IMR-90 (cell line): ENCODE data around the gene PPM1A. TPM values are rescaled to one million over a fixed set of nuclear protein-coding genes. Genes with fewer than 3 reads are reported as not detected.

Source experiments
- ATAC-seq: fragments of 200-7000 bp; cut with Tn5 transposase; 2 replicates; pipeline ENCODE4 v1.9.1; 2020; ENCODE audit warnings: low read depth, mild to moderate bottlenecking, moderate library complexity
- BruUV-seq: library from RNA; stranded (reverse); fragments of 400-500 nt; replicated peaks from 2 replicates; lab custom pipeline; 2021; lab: Mats Ljungman, UMichigan
- CTCF ChIA-PET: fragments of 300-600 bp; formaldehyde crosslinking; extraction: SDS; loops from one replicate; lab custom pipeline; 2021; ENCODE audit warnings: antibody characterized with exemption; lab: Yijun Ruan, JAX
- POLR2A ChIA-PET: fragments of 300-600 bp; sonication (Branson Sonifier 250); formaldehyde crosslinking; loops from one replicate; lab custom pipeline; 2022; ENCODE audit warnings: antibody characterized with exemption; ENCODE audit not compliant: unreplicated experiment; lab: Charles Lee
- DNase-seq: peaks from one replicate; pipeline ENCODE4 v3.0.0; 2013
- H2AFZ ChIP-seq: replicated peaks from 2 replicates; pipeline ENCODE3; 2013; ENCODE audit warnings: low read length, mild to moderate bottlenecking; ENCODE audit not compliant: poor library complexity
- H2AK5ac ChIP-seq: 2 replicates; pipeline ENCODE4 v1.6.1; 2013; ENCODE audit warnings: low read depth, low read length, inconsistent platforms
- H2AK9ac ChIP-seq: replicated peaks from 2 replicates; pipeline ENCODE3; 2013; ENCODE audit warnings: mild to moderate bottlenecking, low read depth, low read length, moderate library complexity; ENCODE audit not compliant: poor library complexity
- H2BK120ac ChIP-seq: 2 replicates; pipeline ENCODE4 v1.6.1; 2013; ENCODE audit warnings: low read depth, low read length, inconsistent platforms
- H2BK15ac ChIP-seq: 3 replicates; pipeline ENCODE4 v1.6.1; 2013; ENCODE audit warnings: low read depth, low read length, inconsistent platforms
- H2BK20ac ChIP-seq: 2 replicates; pipeline ENCODE4 v1.6.1; 2013; ENCODE audit warnings: low read depth, mild to moderate bottlenecking, inconsistent platforms, low read length, moderate library complexity
- H2BK5ac ChIP-seq: 2 replicates; pipeline ENCODE4 v1.6.1; 2013; ENCODE audit warnings: mild to moderate bottlenecking, low read depth, low read length, inconsistent platforms; ENCODE audit not compliant: poor library complexity, severe bottlenecking
- H3K14ac ChIP-seq: replicated peaks from 2 replicates; pipeline ENCODE4 v1.6.1; 2013; ENCODE audit warnings: low read depth, low read length, inconsistent platforms
- H3K18ac ChIP-seq: 2 replicates; pipeline ENCODE4 v1.6.1; 2013; ENCODE audit warnings: low read depth, low read length, control low read depth
- H3K23ac ChIP-seq: 2 replicates; pipeline ENCODE4 v1.6.1; 2013; ENCODE audit warnings: low read depth, low read length, inconsistent platforms
- H3K27ac ChIP-seq: 2 replicates; pipeline ENCODE4 v1.5.1; 2013; ENCODE audit warnings: mild to moderate bottlenecking, control low read depth, low read length; ENCODE audit not compliant: insufficient read depth
- H3K27me3 ChIP-seq: 2 replicates; pipeline ENCODE4 v1.6.1; 2013; ENCODE audit warnings: low read length; ENCODE audit not compliant: control insufficient read depth, insufficient read depth
- H3K36me3 ChIP-seq: 2 replicates; pipeline ENCODE4 v1.6.1; 2013; ENCODE audit warnings: low read length, mixed read lengths; ENCODE audit not compliant: control insufficient read depth, insufficient read depth
- H3K4ac ChIP-seq: 2 replicates; pipeline ENCODE4 v1.6.1; 2013; ENCODE audit warnings: low read depth, low read length, inconsistent platforms
- H3K4me1 ChIP-seq: 2 replicates; pipeline ENCODE4 v1.6.1; 2013; ENCODE audit warnings: low read length, mixed read lengths; ENCODE audit not compliant: control insufficient read depth, insufficient read depth
- H3K4me2 ChIP-seq: 2 replicates; pipeline ENCODE4 v1.6.1; 2013; ENCODE audit warnings: low read depth, mild to moderate bottlenecking, control low read depth, low read length, moderate library complexity
- H3K4me3 ChIP-seq: 2 replicates; pipeline ENCODE4 v1.5.1; 2013; ENCODE audit warnings: low read depth, mild to moderate bottlenecking, control low read depth, low read length, moderate library complexity; ENCODE audit not compliant: insufficient read depth
- H3K56ac ChIP-seq: 2 replicates; pipeline ENCODE4 v1.6.1; 2013; ENCODE audit warnings: low read length, inconsistent platforms; ENCODE audit not compliant: insufficient read depth; ENCODE audit errors: extremely low read depth
- H3K79me1 ChIP-seq, 2 experiments: 2 replicates each; pipeline ENCODE4 v1.6.1; 2013; ENCODE audit warnings: low read length in 2 of 2, inconsistent platforms in 1 of 2, low read depth in 1 of 2
- H3K9ac ChIP-seq: 2 replicates; pipeline ENCODE4 v1.6.1; 2013; ENCODE audit warnings: low read depth, low read length, control low read depth
- H3K9me1 ChIP-seq: 2 replicates; pipeline ENCODE4 v1.6.1; 2013; ENCODE audit warnings: low read length, inconsistent platforms; ENCODE audit not compliant: insufficient read depth
- H3K9me3 ChIP-seq: 2 replicates; pipeline ENCODE4 v1.6.1; 2013; ENCODE audit warnings: low read length; ENCODE audit not compliant: control insufficient read depth, insufficient read depth
- H4K20me1 ChIP-seq: 2 replicates; pipeline ENCODE4 v1.6.1; 2013; ENCODE audit warnings: low read length, inconsistent platforms; ENCODE audit not compliant: insufficient read depth
- H4K5ac ChIP-seq: 2 replicates; pipeline ENCODE4 v1.6.1; 2013; ENCODE audit warnings: mild to moderate bottlenecking, low read depth, low read length, control low read depth
- H4K8ac ChIP-seq, 2 experiments: 2 replicates each; pipeline ENCODE4 v1.6.1; 2013; ENCODE audit warnings: low read depth in 2 of 2, low read length in 2 of 2, control low read depth in 1 of 2, inconsistent platforms in 1 of 2
- H4K91ac ChIP-seq: 2 replicates; pipeline ENCODE4 v1.6.1; 2013; ENCODE audit warnings: low read depth, low read length, inconsistent platforms; ENCODE audit not compliant: insufficient read depth
- CHD1 ChIP-seq: IDR thresholded peaks from 2 replicates; pipeline ENCODE4 v1.6.1; 2012; ENCODE audit warnings: low read depth, low read length, improper control_type of control experiment
- CTCF ChIP-seq: conservative IDR thresholded peaks from 2 replicates; pipeline ENCODE4 v1.5.1; 2012; ENCODE audit warnings: mild to moderate bottlenecking, low read depth, low read length, improper control_type of control experiment
- FOS ChIP-seq: fragments of 150-350 bp; IDR thresholded peaks from 2 replicates; pipeline ENCODE4 v1.6.1; 2016; ENCODE audit warnings: low read depth, low read length
- MXI1 ChIP-seq: IDR thresholded peaks from 2 replicates; pipeline ENCODE4 v1.6.1; 2012; ENCODE audit warnings: low read depth, mild to moderate bottlenecking, low read length, moderate library complexity, borderline replicate concordance
- NFE2L2 ChIP-seq: fragments of 150-350 bp; IDR thresholded peaks from 2 replicates; pipeline ENCODE4 v1.6.1; 2016; ENCODE audit warnings: low read depth, mild to moderate bottlenecking, low read length
- POLR2A ChIP-seq: IDR thresholded peaks from 2 replicates; pipeline ENCODE4 v1.6.1; 2012; ENCODE audit warnings: mild to moderate bottlenecking, low read depth, low read length
- RAD21 ChIP-seq: IDR thresholded peaks from 2 replicates; pipeline ENCODE4 v1.6.1; 2012; ENCODE audit warnings: low read length, improper control_type of control experiment
- RCOR1 ChIP-seq: IDR thresholded peaks from 2 replicates; pipeline ENCODE4 v1.6.1; 2012; ENCODE audit warnings: mild to moderate bottlenecking, low read length, improper control_type of control experiment; ENCODE audit not compliant: insufficient replicate concordance
- RFX5 ChIP-seq: IDR thresholded peaks from 2 replicates; pipeline ENCODE4 v1.8.0; 2012; ENCODE audit warnings: low read depth, mild to moderate bottlenecking, low read length, moderate library complexity
- SMC3 ChIP-seq: fragments of 150-350 bp; IDR thresholded peaks from 2 replicates; pipeline ENCODE4 v1.6.1; 2016; ENCODE audit warnings: low read depth, mild to moderate bottlenecking, antibody characterized with exemption, low read length, moderate library complexity
- WGBS, 2 experiments: methylation state at CpG; one replicate each; pipeline versions ENCODE4 v1.1.5 to v1.1.7; 2013; ENCODE audit warnings: missing lambda C conversion rate in 2 of 2; ENCODE audit not compliant: insufficient read length in 1 of 2; ENCODE audit errors: extremely low coverage in 2 of 2; 5-methylcytosine and 5-hydroxymethylcytosine counted together
- dilution Hi-C: fragments of 300-500 bp; cut with HindIII; formaldehyde crosslinking; loops from one replicate; pipeline ENCODE4 v1.14.3; 2018; ENCODE audit warnings: low sequenced_read_pairs; ENCODE audit not compliant: unreplicated experiment
- in situ Hi-C: fragments of 300-500 bp; cut with MboI; formaldehyde crosslinking; loops from 3 replicates; pipeline ENCODE4 v1.14.3; 2019; ENCODE audit warnings: low sequenced_read_pairs, inconsistent platforms, mixed read lengths
- intact Hi-C: fragments of 100-400 bp; cut with micrococcal nuclease; formaldehyde crosslinking; loops from 2 replicates; pipeline ENCODE4 v1.10.0; 2022
- polyA plus RNA-seq, 3 experiments: library from polyadenylated mRNA; depleted of rRNA; stranded (reverse); fragments of >200 nt; gene quantifications; 2 replicates each; pipeline ENCODE4 v1.2.3, GENCODE V29; 2012; ENCODE audit warnings: low replicate concordance in 1 of 3
- total RNA-seq: library from RNA; depleted of rRNA; stranded (reverse); fragments of >200 nt; gene quantifications from 2 replicates; pipeline ENCODE4 v1.2.3, GENCODE V29; 2012
- TF ChIP-seq, protein P1 (sequence below): fragments of 150-350 bp; IDR thresholded peaks from 2 replicates; pipeline ENCODE4 v1.6.1; 2017; ENCODE audit warnings: mild to moderate bottlenecking, antibody characterized with exemption, low read length, low read depth
- TF ChIP-seq, protein P2 (sequence below): fragments of 150-350 bp; IDR thresholded peaks from 2 replicates; pipeline ENCODE4 v1.6.1; 2016; ENCODE audit warnings: low read depth, mild to moderate bottlenecking, low read length, moderate library complexity, borderline replicate concordance

The PPM1A gene
- total and polyA plus RNA-seq, 2 of the 4 experiments (the other 2 are of a cell fraction), result 14.3 to 15.1 TPM

GRCh38 chr14:60240139-60240856 is 8.7 kb upstream of the PPM1A start:
- H3K4ac ChIP-seq, result no peak overlapping the region
- H3K27ac ChIP-seq, result no peak overlapping the region
- H2BK5ac ChIP-seq, result no peak overlapping the region
- H4K8ac ChIP-seq, result no peak overlapping the region
- no peak overlapping the region for H2BK15ac ChIP-seq
- no peak overlapping the region for H3K18ac ChIP-seq
- H2AK9ac ChIP-seq, result no peak overlapping the region
- 57% methylated on average over 1 of the region's 7 CpGs; no CpG with 5 or more reads in 1 of the 2 experiments for WGBS, 2 experiments
- H2BK120ac ChIP-seq, result no peak overlapping the region
- H3K4me3 ChIP-seq, result no peak overlapping the region
- no peak overlapping the region for H4K5ac ChIP-seq
- H3K9me1 ChIP-seq, result no peaks in the 10 kb centered on the region
- no peak overlapping the region for H3K14ac ChIP-seq
- no peak overlapping the region for H3K23ac ChIP-seq
- no peaks in the 10 kb centered on the region for H3K79me1 ChIP-seq
- H3K4me1 ChIP-seq, result no peaks in the 10 kb centered on the region
- in situ Hi-C loops, result no loop called here
- no peaks in the 10 kb centered on the region for H3K36me3 ChIP-seq
- no TSS peak for BruUV-seq
- no peak overlapping the region for H2AK5ac ChIP-seq
- ChIA-PET CTCF (no interaction called here), POLR2A (no interaction called here)
- dilution Hi-C loops, result no loop called here
- intact Hi-C loops, result no loop called here
- no peaks in the 10 kb centered on the region for H3K9me3 ChIP-seq
- no peak overlapping the region for H3K56ac ChIP-seq
- H3K9ac ChIP-seq, result no peak overlapping the region
- no peaks in the 10 kb centered on the region for H4K20me1 ChIP-seq
- H2BK20ac ChIP-seq, result no peak overlapping the region
- TF ChIP-seq MXI1 (no peak), RFX5 (no peak), FOS (no peak), RCOR1 (no peak), NFE2L2 (no peak), SMC3 (no peak), CHD1 (no peak), POLR2A (no peak), CTCF (no peak), RAD21 (no peak)
- TF ChIP-seq, protein P1, sequence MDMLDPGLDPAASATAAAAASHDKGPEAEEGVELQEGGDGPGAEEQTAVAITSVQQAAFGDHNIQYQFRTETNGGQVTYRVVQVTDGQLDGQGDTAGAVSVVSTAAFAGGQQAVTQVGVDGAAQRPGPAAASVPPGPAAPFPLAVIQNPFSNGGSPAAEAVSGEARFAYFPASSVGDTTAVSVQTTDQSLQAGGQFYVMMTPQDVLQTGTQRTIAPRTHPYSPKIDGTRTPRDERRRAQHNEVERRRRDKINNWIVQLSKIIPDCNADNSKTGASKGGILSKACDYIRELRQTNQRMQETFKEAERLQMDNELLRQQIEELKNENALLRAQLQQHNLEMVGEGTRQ, result no peak
- TF ChIP-seq, protein P2, sequence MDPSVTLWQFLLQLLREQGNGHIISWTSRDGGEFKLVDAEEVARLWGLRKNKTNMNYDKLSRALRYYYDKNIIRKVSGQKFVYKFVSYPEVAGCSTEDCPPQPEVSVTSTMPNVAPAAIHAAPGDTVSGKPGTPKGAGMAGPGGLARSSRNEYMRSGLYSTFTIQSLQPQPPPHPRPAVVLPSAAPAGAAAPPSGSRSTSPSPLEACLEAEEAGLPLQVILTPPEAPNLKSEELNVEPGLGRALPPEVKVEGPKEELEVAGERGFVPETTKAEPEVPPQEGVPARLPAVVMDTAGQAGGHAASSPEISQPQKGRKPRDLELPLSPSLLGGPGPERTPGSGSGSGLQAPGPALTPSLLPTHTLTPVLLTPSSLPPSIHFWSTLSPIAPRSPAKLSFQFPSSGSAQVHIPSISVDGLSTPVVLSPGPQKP, result no peak
- DNase-seq (no peak), ATAC-seq (no peak)
- H2AFZ ChIP-seq, result no peak overlapping the region
- H3K27me3 ChIP-seq, result peaks cover 16% of the 10 kb centered on the region
- H3K4me2 ChIP-seq, result no peak overlapping the region
- no peak overlapping the region for H4K91ac ChIP-seq
